PC-3 (cell line): ENCODE results near the gene ENO3. TPM values are rescaled to one million over a fixed set of nuclear protein-coding genes. Genes with fewer than 3 reads are reported as not detected.

ENCODE experiments used
- ATAC-seq: fragments of 200-7000 bp; cut with Tn5 transposase; 2 replicates; pipeline ENCODE4 v1.9.1; 2020; ENCODE audit warnings: mild to moderate bottlenecking, moderate library complexity
- BruUV-seq: library from RNA; stranded (reverse); fragments of 400-500 nt; replicated peaks from 2 replicates; lab custom pipeline; 2021; lab: Mats Ljungman, UMichigan
- CTCF ChIA-PET: fragments of 300-600 bp; sonication (Branson Sonifier 250); formaldehyde crosslinking; loops from one replicate; lab custom pipeline; 2022; ENCODE audit warnings: antibody characterized with exemption; lab: Charles Lee
- POLR2A ChIA-PET: fragments of 300-600 bp; sonication (Branson Sonifier 250); formaldehyde crosslinking; loops from one replicate; lab custom pipeline; 2022; ENCODE audit warnings: antibody characterized with exemption; ENCODE audit not compliant: unreplicated experiment; lab: Charles Lee
- DNase-seq: peaks from one replicate; pipeline ENCODE4 v3.0.0-alpha.2; 2015
- H2AFZ ChIP-seq: fragments of 300-600 bp; sonication (generic); 2 replicates; pipeline ENCODE4 v1.6.0; 2016; ENCODE audit warnings: antibody characterized with exemption, low read length
- H3F3A ChIP-seq: fragments of 300-600 bp; sonication (generic); one replicate; pipeline ENCODE4 v1.6.0; 2017; ENCODE audit warnings: antibody characterized with exemption, low read length, control low read depth, mild to moderate bottlenecking; ENCODE audit not compliant: unreplicated experiment
- H3K27ac ChIP-seq: fragments of 300-600 bp; sonication (generic); 2 replicates; pipeline ENCODE4 v1.5.1; 2016; ENCODE audit warnings: mild to moderate bottlenecking, low read length
- H3K27me3 ChIP-seq: fragments of 300-600 bp; sonication (generic); 2 replicates; pipeline ENCODE4 v1.6.1; 2016; ENCODE audit warnings: low read length, mixed read lengths
- H3K36me3 ChIP-seq: fragments of 300-600 bp; sonication (generic); 2 replicates; pipeline ENCODE4 v1.6.1; 2016; ENCODE audit warnings: low read depth, mixed run types, low read length, mixed read lengths
- H3K4me1 ChIP-seq: fragments of 300-600 bp; sonication (generic); 2 replicates; pipeline ENCODE4 v1.5.1; 2016; ENCODE audit warnings: low read length; ENCODE audit not compliant: insufficient read depth
- H3K4me2 ChIP-seq: fragments of 300-600 bp; sonication (generic); 2 replicates; pipeline ENCODE4 v1.6.0; 2016; ENCODE audit warnings: low read length
- H3K4me3 ChIP-seq: fragments of 300-600 bp; sonication (generic); 2 replicates; pipeline ENCODE4 v1.5.1; 2016; ENCODE audit warnings: mild to moderate bottlenecking, low read length, mixed read lengths
- H3K79me2 ChIP-seq: fragments of 300-600 bp; sonication (generic); 2 replicates; pipeline ENCODE4 v1.6.1; 2017; ENCODE audit warnings: low read length, mixed read lengths
- H3K9ac ChIP-seq: fragments of 300-600 bp; sonication (generic); 2 replicates; pipeline ENCODE4 v1.6.0; 2016; ENCODE audit warnings: mild to moderate bottlenecking, low read length
- H3K9me2 ChIP-seq: fragments of 300-600 bp; sonication (generic); replicated peaks from 2 replicates; pipeline ENCODE4 v1.6.1; 2016; ENCODE audit warnings: mixed run types, low read length, mixed read lengths
- H3K9me3 ChIP-seq: fragments of 300-600 bp; sonication (generic); 2 replicates; pipeline ENCODE4 v1.6.1; 2016; ENCODE audit warnings: low read length, mixed read lengths
- H4K20me1 ChIP-seq: fragments of 300-600 bp; sonication (generic); 2 replicates; pipeline ENCODE4 v1.6.1; 2016; ENCODE audit warnings: low read length, mixed read lengths
- EZH2 ChIP-seq: fragments of 300-600 bp; sonication (generic); IDR thresholded peaks from one replicate; pipeline ENCODE4 v1.6.1; 2017; ENCODE audit warnings: antibody characterized with exemption, mild to moderate bottlenecking, low read length; ENCODE audit not compliant: unreplicated experiment
- EZH2phosphoT487 ChIP-seq: fragments of 300-600 bp; sonication (generic); IDR thresholded peaks from 2 replicates; pipeline ENCODE4 v1.6.1; 2018; ENCODE audit warnings: mild to moderate bottlenecking, antibody characterized with exemption, low read length, borderline replicate concordance
- intact Hi-C: fragments of 100-400 bp; cut with micrococcal nuclease; formaldehyde crosslinking; loops from 2 replicates; pipeline ENCODE4 v1.9.0; 2023
- total RNA-seq: library from RNA; depleted of rRNA; stranded (reverse); fragments of >200 nt; gene quantifications from 2 replicates; pipeline ENCODE4 v1.2.3, GENCODE V29; 2014
- TF ChIP-seq, protein P1 (sequence below): fragments of 300-600 bp; sonication (generic); conservative IDR thresholded peaks from 2 replicates; pipeline ENCODE4 v1.5.1; 2017; ENCODE audit warnings: antibody characterized with exemption, low read depth, mild to moderate bottlenecking, low read length

The ENO3 gene
- total RNA-seq, 1 experiment from 2014 or later = 2.4 TPM

DNA sequence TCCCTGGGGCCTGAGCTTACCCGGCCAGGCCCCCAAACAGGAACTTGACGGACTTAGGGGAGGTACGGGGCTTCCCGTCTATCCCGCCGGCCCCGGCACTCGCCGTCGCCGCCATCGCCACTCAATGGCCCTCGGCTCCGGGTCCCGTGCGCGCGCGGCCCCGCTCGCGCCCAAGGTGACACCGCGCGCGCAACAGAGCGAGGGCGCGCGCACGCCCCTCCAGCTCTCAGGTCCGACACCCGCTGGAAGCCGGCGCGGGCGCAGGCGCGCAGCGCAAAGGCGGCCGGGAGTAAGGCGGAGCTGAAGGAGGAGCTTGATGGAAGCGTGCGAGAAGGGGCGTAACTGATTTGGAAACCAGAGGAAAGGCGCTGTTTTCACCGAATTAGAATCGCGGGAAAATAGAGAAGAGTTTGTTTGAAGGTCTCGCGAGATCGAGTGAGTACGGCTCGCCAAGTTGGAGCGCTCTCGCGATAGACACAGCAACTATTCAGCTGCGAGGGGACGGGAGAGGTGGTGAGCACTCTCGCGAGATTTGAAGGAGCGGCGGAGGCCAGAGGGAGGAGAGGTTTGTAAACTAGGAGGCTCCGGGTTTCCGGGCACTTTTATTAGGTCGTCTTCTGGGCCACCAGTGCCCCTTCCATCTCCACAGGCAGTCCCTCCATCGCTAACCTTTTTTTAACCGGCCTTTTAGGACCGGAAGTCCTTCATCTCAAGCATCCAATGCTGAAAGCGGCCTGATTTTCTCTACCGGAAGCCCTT lies 10.9 kb upstream of the ENO3 start, which contains the start of the genes RNF167 and SLC25A11:
RNF167 (plus strand) TSS at position 473 of the 759 bp plus-strand sequence. CDS start 642 bp downstream, outside the sequence.
SLC25A11 (minus strand) TSS at position 251 of the 759 bp plus-strand sequence; CDS start at position 115, 136 bp downstream.
- H3K4me3 ChIP-seq = peak within 1 kb of the TSS; percentile 91
- H4K20me1 ChIP-seq = peaks cover 8% of the 10 kb centered on the region
- TF ChIP-seq, protein P1, sequence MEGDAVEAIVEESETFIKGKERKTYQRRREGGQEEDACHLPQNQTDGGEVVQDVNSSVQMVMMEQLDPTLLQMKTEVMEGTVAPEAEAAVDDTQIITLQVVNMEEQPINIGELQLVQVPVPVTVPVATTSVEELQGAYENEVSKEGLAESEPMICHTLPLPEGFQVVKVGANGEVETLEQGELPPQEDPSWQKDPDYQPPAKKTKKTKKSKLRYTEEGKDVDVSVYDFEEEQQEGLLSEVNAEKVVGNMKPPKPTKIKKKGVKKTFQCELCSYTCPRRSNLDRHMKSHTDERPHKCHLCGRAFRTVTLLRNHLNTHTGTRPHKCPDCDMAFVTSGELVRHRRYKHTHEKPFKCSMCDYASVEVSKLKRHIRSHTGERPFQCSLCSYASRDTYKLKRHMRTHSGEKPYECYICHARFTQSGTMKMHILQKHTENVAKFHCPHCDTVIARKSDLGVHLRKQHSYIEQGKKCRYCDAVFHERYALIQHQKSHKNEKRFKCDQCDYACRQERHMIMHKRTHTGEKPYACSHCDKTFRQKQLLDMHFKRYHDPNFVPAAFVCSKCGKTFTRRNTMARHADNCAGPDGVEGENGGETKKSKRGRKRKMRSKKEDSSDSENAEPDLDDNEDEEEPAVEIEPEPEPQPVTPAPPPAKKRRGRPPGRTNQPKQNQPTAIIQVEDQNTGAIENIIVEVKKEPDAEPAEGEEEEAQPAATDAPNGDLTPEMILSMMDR = no peak
- TF ChIP-seq EZH2 (no peak), EZH2phosphoT487 (no peak)
- DNase-seq (peak; percentile 97), ATAC-seq (peak; percentile 79)
- intact Hi-C loops = loop anchor here (5.0 kb wide), 1 partner anchor 33 kb away; no protein-coding TSS in a partner anchor
- peaks cover 22% of the 10 kb centered on the region; the same call in 1 of the 2 replicates for H3K36me3 ChIP-seq
- POLR2A ChIA-PET = interaction anchor here (0.6 to 1.5 kb wide), 4 partner anchors 9 to 37 kb away, joined by 3 to 8 read pairs (median 3); partner anchors contain the start of genes CHRNE, PFN1 and SPAG7
- H3K4me1 ChIP-seq = peaks cover 25% of the 10 kb centered on the region
- no peaks in the 10 kb centered on the region for H3K9me2 ChIP-seq
- peak within 1 kb of the TSS; percentile 98 for H3K9ac ChIP-seq
- H3K79me2 ChIP-seq = peaks cover 65% of the 10 kb centered on the region
- no peaks in the 10 kb centered on the region for H3K9me3 ChIP-seq
- CTCF ChIA-PET = interaction anchor here (1.0 to 2.4 kb wide), 4 partner anchors 10 to 150 kb away, joined by 3 to 18 read pairs (median 4); no protein-coding TSS in a partner anchor
- no peaks in the 10 kb centered on the region for H3K27me3 ChIP-seq
- peak within 1 kb of the TSS; percentile 97 for H3K4me2 ChIP-seq
- no peaks in the 10 kb centered on the region for H3F3A ChIP-seq
- peak within 1 kb of the TSS; percentile 87 for H3K27ac ChIP-seq
- H2AFZ ChIP-seq = peak within 1 kb of the TSS; percentile 84
- no TSS peak for BruUV-seq

GRCh38 chr17:4940555-4941318 lies 10.2 kb upstream of the ENO3 start:
- ChIA-PET POLR2A (interaction anchor here (1.5 kb wide), 1 partner anchor 26 kb away, joined by 8 read pairs; the partner anchor contains the start of gene SPAG7), CTCF (interaction anchor here (1.0 to 2.4 kb wide), 3 partner anchors 26 to 150 kb away, joined by 3 to 18 read pairs (median 4); no protein-coding TSS in a partner anchor)
- intact Hi-C loops = loop anchor here (5.0 kb wide), 1 partner anchor 33 kb away; no protein-coding TSS in a partner anchor
- TSS peak; percentile 74 for BruUV-seq
- ATAC-seq (peak; percentile 57), DNase-seq (peak; percentile 84)
- Histone ChIP-seq H3K9me3 (no peaks in the 10 kb centered on the region), H4K20me1 (peaks cover 13% of the 10 kb centered on the region), H3K36me3 (peaks cover 26% of the 10 kb centered on the region; the same call in 1 of the 2 replicates), H3F3A (no peaks in the 10 kb centered on the region), H3K27me3 (no peaks in the 10 kb centered on the region), H3K27ac (peak overlapping the region; percentile 87), H3K9ac (peak overlapping the region; percentile 98), H3K4me3 (peak overlapping the region; percentile 91), H3K9me2 (no peaks in the 10 kb centered on the region), H3K4me2 (peak overlapping the region; percentile 97), H3K79me2 (peaks cover 73% of the 10 kb centered on the region), H2AFZ (peak overlapping the region; percentile 84), H3K4me1 (peaks cover 32% of the 10 kb centered on the region)
- TF ChIP-seq EZH2phosphoT487 = no peak
- no peak for TF ChIP-seq EZH2
- TF ChIP-seq, protein P1 = no peak
